Measurements from ENCODE around the gene TRIM7.
"Not testable (repeated sequence)": the region's sequence is repeated elsewhere in the genome, so short reads cannot be mapped to it uniquely, and the experiment has no call there.

TRIM7 gene

GRCh38 chr5:181146927-181147636 lies 57.9 kb downstream of the TRIM7 start, which contains the start of gene OR2V2:
Gene OR2V2 (plus strand): TSS chr5:181147586. CDS start chr5:181154943, 7,357 bp downstream.
- not testable (repeated sequence) for DNase-seq

GRCh38 chr5:181145133-181145532 lies 59.9 kb downstream of the TRIM7 start:
- no peak for DNase-seq

All from activated T-cell treated with anti-CD3 and anti-CD28 coated beads, Interleukin-2, amount 50 U/mL, for 1 hour (primary cell).